ENCODE results near the gene HPCAL1. TPM values are rescaled to one million over a fixed set of nuclear protein-coding genes. Genes with fewer than 3 reads are reported as not detected.

Gene HPCAL1
- total and polyA plus RNA-seq, 4 donors, result 122 to 147 (median 136) TPM

GRCh38 chr2:10426726-10427617 is 124.3 kb downstream of the HPCAL1 start:
- DNase-seq (peak in 1 of 3 donors; percentile 47), ATAC-seq (ENCODE audit: insufficient read depth, low FRiP score) (no peak)
- peaks cover 0 to 6% (median 0%) of the 10 kb centered on the region in 3 donors for H3K27me3 ChIP-seq (ENCODE audit: control insufficient read depth in 3 of 3, insufficient read depth in 3 of 3, low read length in 2 of 3)
- 92 to 95% methylated on average over 40 of the region's 40 CpGs for WGBS, 2 donors
- no peak overlapping the region for H3K9ac ChIP-seq (ENCODE audit: insufficient read depth in 1 of 2, low read length in 2 of 2)
- no peak overlapping the region for H3K4me3 ChIP-seq
- H3K36me3 ChIP-seq (ENCODE audit: control insufficient read depth in 4 of 4, insufficient read depth in 4 of 4, low read length in 4 of 4), result peaks cover 0 to 51% (median under 1%) of the 10 kb centered on the region in 4 donors
- no peak overlapping the region for H3K27ac ChIP-seq (ENCODE audit: low read depth in 1 of 2, low read length in 1 of 2)
- TF ChIP-seq CTCF (IDR thresholded peaks at IDR 0.05; ENCODE audit: control extremely low read depth, extremely low read depth), result no peak
- H3K4me1 ChIP-seq (ENCODE audit: control insufficient read depth in 5 of 5, insufficient read depth in 5 of 5, low read length in 5 of 5), result peaks cover 0 to 12% (median 0%) of the 10 kb centered on the region in 5 donors
- no peaks in the 10 kb centered on the region for H3K9me3 ChIP-seq (ENCODE audit: control insufficient read depth in 4 of 4, insufficient read depth in 3 of 4, low read length in 3 of 4)

- Histone ChIP-seq H3K9me3 (ENCODE audit: control insufficient read depth in 4 of 4, insufficient read depth in 3 of 4, low read length in 3 of 4) (no peaks in the 10 kb centered on the region), H3K4me3 (no peak overlapping the region), H3K9ac (ENCODE audit: insufficient read depth in 1 of 2, low read length in 2 of 2) (no peak overlapping the region), H3K36me3 (ENCODE audit: control insufficient read depth in 4 of 4, insufficient read depth in 4 of 4, low read length in 4 of 4) (peaks cover 0 to 45% (median under 1%) of the 10 kb centered on the region in 4 donors), H3K27me3 (ENCODE audit: control insufficient read depth in 3 of 3, insufficient read depth in 3 of 3, low read length in 2 of 3) (peaks cover 0 to 6% (median 0%) of the 10 kb centered on the region in 3 donors), H3K27ac (ENCODE audit: low read depth in 1 of 2, low read length in 1 of 2) (no peak overlapping the region), H3K4me1 (ENCODE audit: control insufficient read depth in 5 of 5, insufficient read depth in 5 of 5, low read length in 5 of 5) (peaks cover 0 to 15% (median 3%) of the 10 kb centered on the region in 5 donors)
- 70 to 84% methylated on average over 17 of the region's 17 CpGs for WGBS, 2 donors
- DNase-seq, result peak; percentile 42 to 81 (median 68)
- no peak for TF ChIP-seq CTCF (IDR thresholded peaks at IDR 0.05; ENCODE audit: control extremely low read depth, extremely low read depth)
- no peak for ATAC-seq (ENCODE audit: insufficient read depth, low FRiP score)
Observed at GRCh38 chr2:10427618-10427949, 124.9 kb downstream of the HPCAL1 start.

GRCh38 chr2:10428355-10428754 is 125.7 kb downstream of the HPCAL1 start:
- H3K9me3 ChIP-seq (ENCODE audit: control insufficient read depth in 4 of 4, insufficient read depth in 3 of 4, low read length in 3 of 4), result no peaks in the 10 kb centered on the region
- ATAC-seq (ENCODE audit: insufficient read depth, low FRiP score), result no peak
- H3K27me3 ChIP-seq (ENCODE audit: control insufficient read depth in 3 of 3, insufficient read depth in 3 of 3, low read length in 2 of 3), result peaks cover 0 to 11% (median 2%) of the 10 kb centered on the region in 3 donors
- H3K9ac ChIP-seq (ENCODE audit: insufficient read depth in 1 of 2, low read length in 2 of 2), result no peak overlapping the region
- 97 to 99% methylated on average over 8 of the region's 8 CpGs for WGBS, 2 donors
- no peak overlapping the region for H3K27ac ChIP-seq (ENCODE audit: low read depth in 1 of 2, low read length in 1 of 2)
- no peak overlapping the region for H3K4me3 ChIP-seq
- TF ChIP-seq CTCF (IDR thresholded peaks at IDR 0.05; ENCODE audit: control extremely low read depth, extremely low read depth), result no peak
- H3K36me3 ChIP-seq (ENCODE audit: control insufficient read depth in 4 of 4, insufficient read depth in 4 of 4, low read length in 4 of 4), result peaks cover 0 to 37% (median under 1%) of the 10 kb centered on the region in 4 donors
- DNase-seq, result no peak
- H3K4me1 ChIP-seq (ENCODE audit: control insufficient read depth in 5 of 5, insufficient read depth in 5 of 5, low read length in 5 of 5), result peaks cover 0 to 15% (median 3%) of the 10 kb centered on the region in 5 donors
